ENCODE data around the gene RAB3D.

DNA sequence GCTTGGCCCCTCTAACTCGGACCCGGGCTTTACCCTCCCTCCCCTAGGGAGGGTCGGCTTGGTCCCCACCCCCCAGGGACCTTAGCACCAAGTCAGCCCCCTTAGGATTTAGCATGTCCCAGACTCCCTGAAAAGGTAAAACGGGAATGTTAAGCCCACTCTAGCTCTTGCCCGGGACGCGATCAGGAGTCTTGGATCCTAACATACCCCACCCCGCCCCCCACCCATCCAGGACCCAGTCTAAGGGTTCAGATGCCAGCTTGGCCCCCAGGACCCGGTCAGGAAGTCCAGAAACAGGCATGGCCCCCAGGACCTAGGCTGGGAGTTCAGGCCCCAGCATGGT, 44.2 kb upstream of the RAB3D start:
- TF ChIP-seq, protein P1, sequence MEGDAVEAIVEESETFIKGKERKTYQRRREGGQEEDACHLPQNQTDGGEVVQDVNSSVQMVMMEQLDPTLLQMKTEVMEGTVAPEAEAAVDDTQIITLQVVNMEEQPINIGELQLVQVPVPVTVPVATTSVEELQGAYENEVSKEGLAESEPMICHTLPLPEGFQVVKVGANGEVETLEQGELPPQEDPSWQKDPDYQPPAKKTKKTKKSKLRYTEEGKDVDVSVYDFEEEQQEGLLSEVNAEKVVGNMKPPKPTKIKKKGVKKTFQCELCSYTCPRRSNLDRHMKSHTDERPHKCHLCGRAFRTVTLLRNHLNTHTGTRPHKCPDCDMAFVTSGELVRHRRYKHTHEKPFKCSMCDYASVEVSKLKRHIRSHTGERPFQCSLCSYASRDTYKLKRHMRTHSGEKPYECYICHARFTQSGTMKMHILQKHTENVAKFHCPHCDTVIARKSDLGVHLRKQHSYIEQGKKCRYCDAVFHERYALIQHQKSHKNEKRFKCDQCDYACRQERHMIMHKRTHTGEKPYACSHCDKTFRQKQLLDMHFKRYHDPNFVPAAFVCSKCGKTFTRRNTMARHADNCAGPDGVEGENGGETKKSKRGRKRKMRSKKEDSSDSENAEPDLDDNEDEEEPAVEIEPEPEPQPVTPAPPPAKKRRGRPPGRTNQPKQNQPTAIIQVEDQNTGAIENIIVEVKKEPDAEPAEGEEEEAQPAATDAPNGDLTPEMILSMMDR (IDR thresholded peaks at IDR 0.05): no peak
- TF ChIP-seq POLR2AphosphoS5 (IDR thresholded peaks at IDR 0.05): no peak
- no peak for TF ChIP-seq POLR2A (IDR thresholded peaks at IDR 0.05)
